A204.1 (cell line): ENCODE data around the gene IER2.
"Not testable (repeated sequence)": the region's sequence is repeated elsewhere in the genome, so short reads cannot be mapped to it uniquely, and the experiment has no call there.

ENCODE experiments used
- FAIRE-seq: peaks from 2 replicates; lab custom pipeline; 2012; peaks lifted over from hg19 to GRCh38; lab: Jason Lieb, UNC

IER2 gene

GRCh38 chr19:13164343-13165161, 14.3 kb downstream of the IER2 start:
- FAIRE-seq = no peak

DNA sequence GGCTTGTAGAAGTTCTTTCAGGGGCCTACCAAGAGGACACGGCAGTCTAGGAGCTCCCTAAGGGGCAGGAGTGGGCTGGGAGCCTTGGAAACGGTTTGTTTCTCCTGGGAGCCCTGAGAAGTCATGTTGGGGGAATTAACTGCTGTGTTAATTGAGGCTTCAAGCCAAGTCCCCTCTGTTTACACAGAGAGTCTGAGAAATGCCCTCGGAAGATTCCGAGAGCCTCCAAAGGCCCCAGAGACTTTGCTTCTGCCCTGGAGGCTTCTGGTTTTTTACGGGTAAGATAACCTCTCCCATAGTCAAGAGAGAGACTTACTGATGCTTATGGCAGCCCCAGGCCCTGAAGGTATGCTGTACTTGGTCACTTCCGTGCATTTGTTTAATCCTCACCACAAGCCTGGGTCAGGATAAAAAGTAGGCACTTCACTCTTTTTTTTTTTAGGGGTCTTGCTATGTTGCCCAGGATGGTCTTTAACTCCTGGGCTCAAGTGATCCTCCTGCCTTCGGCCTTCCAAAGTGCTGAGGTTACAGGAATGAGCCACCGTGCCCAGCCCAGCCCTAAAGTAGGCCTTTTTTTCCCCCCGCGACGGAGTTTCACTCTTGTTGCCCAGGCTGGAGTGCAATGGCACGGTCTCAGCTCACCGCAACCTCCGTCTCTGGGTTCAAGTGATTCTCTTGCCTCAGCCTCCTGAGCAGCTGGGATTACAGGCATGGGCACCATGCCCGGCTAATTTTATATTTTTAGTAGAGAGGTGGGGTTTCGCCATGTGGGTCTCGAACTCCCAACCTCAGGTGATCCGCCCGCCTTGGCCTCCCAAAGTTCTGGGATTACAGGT, 15.2 kb downstream of the IER2 start:
- no peak for FAIRE-seq

- FAIRE-seq = not testable (repeated sequence)
Measured at GRCh38 chr19:13166151-13166550, 15.9 kb downstream of the IER2 start.

GRCh38 chr19:13169769-13170168, 19.6 kb downstream of the IER2 start:
- no peak for FAIRE-seq

- FAIRE-seq = no peak
Measured at GRCh38 chr19:13171146-13171545, 20.9 kb downstream of the IER2 start.

DNA sequence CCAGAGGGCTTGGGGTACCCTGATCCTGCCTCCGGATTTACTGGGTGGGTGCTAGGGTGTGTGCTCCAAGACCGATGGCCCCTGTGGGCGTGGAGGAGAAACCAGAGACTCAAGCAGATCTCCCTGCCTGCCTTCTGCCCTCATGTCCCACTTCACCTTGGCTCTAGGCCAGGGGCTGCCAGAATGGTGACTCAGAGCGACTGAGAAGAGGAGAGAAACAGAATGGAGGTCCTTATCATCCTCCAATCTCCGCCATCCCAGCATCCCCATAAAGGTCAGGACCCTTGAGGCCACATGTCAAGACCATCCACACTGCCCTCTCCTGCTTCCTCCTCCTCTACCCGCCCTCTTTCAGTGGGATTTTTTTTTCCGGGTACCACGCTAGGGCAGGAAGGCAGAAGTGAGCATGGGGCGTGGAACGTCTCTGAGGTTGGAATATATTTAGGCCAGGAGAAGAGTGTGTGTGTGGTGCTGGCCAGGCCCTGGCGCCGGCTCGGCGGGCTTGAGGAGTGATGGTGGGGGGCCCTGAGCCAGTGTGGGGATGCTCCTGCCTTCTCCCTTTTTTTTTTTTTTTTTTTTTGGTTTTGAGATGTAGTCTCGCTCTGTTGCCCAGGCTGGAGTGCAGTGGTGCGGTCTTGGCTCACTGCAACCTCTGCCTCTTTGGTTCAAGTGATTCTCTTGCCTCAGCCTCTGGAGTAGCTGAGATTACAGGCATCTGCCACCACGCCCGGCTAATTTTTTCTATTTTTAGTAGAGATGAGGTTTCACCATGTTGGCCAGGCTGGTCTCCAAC, 22.3 kb downstream of the IER2 start:
- FAIRE-seq = no peak

DNA sequence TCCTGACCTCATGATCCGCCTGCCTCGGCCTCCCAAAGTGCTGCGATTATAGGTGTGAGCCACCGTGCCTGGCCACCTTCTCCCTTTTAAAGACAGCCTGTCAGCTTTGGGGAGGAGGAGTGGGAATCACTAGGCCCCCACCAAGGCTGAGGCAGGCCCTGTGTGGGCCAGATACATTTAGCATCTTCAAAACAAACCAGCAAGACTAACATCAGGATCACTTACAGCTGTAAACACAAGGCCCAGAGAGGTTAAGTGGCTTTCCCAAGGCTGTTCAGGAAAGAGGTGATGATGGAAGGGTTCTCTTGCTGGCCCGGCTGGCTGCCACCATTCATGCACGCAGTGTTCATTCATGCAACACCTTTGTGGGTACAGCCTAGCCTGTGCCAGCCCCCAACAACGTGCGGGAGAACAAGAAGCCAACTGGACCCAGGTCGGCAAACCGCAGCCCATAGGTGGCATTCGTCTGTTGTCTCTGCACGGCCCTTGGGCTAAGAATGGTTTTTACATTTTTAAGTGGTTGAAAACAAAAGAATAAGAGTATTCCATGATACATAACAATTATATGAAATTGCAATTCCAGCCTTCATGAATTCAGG, 23.0 kb downstream of the IER2 start:
- no peak for FAIRE-seq

DNA sequence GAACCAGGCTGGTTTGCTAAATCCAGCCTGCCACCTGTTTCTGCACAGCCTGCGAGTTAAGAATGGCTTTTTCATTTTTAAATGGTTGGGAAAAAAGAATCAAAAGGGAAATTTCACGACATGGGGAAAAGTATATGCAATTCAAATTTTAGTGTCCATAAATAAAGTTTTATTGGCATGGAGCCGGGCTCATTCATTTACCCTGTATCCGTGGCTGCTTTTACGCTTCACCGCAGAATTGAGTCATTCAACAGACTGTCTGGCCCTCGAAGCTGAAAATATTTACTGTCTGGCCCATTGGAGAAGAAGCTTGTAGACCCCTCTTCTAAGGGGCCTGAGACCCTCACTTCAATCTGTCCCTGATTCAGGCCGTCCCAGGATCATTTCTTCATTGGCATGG, 26.1 kb downstream of the IER2 start:
- no peak for FAIRE-seq

- not testable (repeated sequence) for FAIRE-seq
Measured at GRCh38 chr19:13177584-13177983, 27.4 kb downstream of the IER2 start.

DNA sequence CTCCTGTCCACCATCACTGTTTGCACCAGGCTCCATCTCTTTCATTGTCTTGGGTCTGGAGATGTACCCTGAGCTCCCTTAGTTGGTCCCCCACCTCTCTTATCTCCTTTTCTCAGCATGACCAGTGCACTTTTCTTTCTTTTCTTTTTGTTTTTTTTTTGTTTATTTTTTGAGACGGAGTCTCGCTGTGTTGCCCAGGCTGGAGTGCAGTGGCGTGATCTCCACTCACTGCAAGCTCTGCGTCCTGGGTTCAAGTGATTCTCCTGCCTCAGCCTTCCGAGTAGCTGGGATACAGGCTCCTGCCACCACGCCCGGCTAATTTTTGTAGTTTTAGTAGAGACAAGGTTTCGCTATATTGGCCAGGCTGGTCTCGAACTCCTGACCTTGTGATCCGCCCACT, 28.1 kb downstream of the IER2 start:
- not testable (repeated sequence) for FAIRE-seq

- no peak for FAIRE-seq
Measured at GRCh38 chr19:13181747-13182388, 31.7 kb downstream of the IER2 start.

GRCh38 chr19:13184926-13185325, 34.7 kb downstream of the IER2 start:
- not testable (repeated sequence) for FAIRE-seq

GRCh38 chr19:13185763-13186657, 35.8 kb downstream of the IER2 start:
- not testable (repeated sequence) for FAIRE-seq

DNA sequence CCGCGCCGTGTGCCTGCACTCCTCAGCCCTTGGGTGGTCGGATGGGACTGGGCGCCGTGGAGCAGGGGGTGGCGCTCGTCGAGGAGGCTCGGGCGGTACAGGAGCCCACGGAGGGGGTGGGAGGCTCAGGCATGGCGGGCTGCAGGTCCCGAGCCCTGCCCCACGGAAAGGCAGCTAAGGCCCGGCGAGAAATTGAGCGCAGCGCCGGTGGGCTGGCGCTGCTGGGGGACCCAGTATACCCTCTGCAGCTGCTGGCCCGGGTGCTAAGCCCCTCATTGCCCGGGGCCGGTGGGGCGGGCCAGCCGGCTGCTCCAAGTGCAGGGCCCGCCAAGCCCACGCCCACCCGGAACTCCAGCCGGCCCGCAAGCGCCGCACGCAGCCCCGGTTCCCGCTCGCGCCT, 36.5 kb downstream of the IER2 start:
- FAIRE-seq = not testable (repeated sequence)

DNA sequence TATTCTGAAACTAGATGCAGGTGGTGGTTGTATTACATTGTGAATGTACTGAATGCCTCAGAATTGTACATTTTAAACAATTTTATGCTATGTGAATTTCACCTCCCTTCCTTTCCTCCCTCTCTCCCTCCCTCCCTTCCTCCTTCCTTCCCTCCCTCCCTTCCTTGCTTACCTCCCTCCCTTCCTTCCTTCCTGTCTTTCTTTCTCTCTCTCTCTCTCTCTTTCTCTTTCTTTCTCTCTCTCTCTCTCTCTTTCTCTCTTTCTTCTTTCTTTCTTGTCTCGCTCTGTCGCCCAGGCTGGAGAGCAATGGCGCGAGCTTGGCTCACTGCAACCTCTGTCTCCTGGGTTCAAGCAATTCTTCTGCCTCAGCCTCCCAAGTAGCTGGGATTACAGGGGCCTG, 37.2 kb downstream of the IER2 start:
- FAIRE-seq = no peak

- FAIRE-seq = no peak
Measured at GRCh38 chr19:13189600-13189999, 39.4 kb downstream of the IER2 start.

GRCh38 chr19:13190781-13191540, 40.8 kb downstream of the IER2 start:
- FAIRE-seq = no peak

GRCh38 chr19:13195678-13196077, 45.5 kb downstream of the IER2 start:
- no peak for FAIRE-seq

- FAIRE-seq = no peak
Measured at GRCh38 chr19:13198634-13199033, 48.4 kb downstream of the IER2 start.

GRCh38 chr19:13202112-13202511, 51.9 kb downstream of the IER2 start:
- not testable (repeated sequence) for FAIRE-seq
